Hepatocyte (in vitro differentiated cells): ENCODE data around the gene MFSD11.

Experiments
- EZH2 ChIP-seq: fragments of 200-600 bp; sonication (generic); IDR thresholded peaks from 2 replicates; pipeline ENCODE4 v1.6.1; 2016; ENCODE audit warnings: antibody characterized with exemption, mild to moderate bottlenecking, borderline replicate concordance
- TF ChIP-seq, protein P1 (sequence below): fragments of 200-600 bp; sonication (generic); IDR thresholded peaks from 2 replicates; pipeline ENCODE4 v1.5.1; 2016; ENCODE audit warnings: antibody characterized with exemption, mild to moderate bottlenecking; ENCODE audit not compliant: poor library complexity

DNA sequence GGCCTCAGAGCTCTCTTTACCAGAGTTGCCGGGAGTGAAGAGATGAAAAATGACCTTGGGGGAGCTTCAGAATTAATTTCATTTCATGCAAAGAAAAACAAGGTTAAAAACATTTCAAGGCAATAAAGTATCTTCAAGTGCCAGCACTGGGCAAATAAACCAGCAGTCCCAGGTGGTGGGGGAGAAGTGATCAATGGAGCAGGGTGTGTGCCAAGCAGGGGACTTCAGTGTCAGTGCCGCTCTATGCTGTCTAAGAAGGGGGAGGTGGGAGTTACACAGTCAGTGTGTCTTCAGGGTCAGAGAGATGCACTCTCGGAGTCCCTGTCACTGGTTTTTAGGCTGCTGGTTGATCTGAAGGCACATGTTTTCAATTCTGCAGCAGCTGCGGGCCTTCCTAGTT, 73.0 kb downstream of the MFSD11 start:
- TF ChIP-seq, protein P1, sequence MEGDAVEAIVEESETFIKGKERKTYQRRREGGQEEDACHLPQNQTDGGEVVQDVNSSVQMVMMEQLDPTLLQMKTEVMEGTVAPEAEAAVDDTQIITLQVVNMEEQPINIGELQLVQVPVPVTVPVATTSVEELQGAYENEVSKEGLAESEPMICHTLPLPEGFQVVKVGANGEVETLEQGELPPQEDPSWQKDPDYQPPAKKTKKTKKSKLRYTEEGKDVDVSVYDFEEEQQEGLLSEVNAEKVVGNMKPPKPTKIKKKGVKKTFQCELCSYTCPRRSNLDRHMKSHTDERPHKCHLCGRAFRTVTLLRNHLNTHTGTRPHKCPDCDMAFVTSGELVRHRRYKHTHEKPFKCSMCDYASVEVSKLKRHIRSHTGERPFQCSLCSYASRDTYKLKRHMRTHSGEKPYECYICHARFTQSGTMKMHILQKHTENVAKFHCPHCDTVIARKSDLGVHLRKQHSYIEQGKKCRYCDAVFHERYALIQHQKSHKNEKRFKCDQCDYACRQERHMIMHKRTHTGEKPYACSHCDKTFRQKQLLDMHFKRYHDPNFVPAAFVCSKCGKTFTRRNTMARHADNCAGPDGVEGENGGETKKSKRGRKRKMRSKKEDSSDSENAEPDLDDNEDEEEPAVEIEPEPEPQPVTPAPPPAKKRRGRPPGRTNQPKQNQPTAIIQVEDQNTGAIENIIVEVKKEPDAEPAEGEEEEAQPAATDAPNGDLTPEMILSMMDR: no peak
- no peak for TF ChIP-seq EZH2
